Left lung (tissue), 10 donors: ENCODE measurements around the gene VEGFA. TPM values are rescaled to one million over a fixed set of nuclear protein-coding genes. Genes with fewer than 3 reads are reported as not detected.

Source experiments
- ATAC-seq: fragments of 200-7000 bp; cut with Tn5 transposase; one replicate; pipeline ENCODE4 v1.9.1; 2020; ENCODE audit warnings: moderate library complexity
- DNase-seq, 4 donors: peaks; one replicate each; pipeline ENCODE4 v3.0.0-alpha.2; 2013 to 2020
- H3K27ac ChIP-seq, 2 donors: fragments of 200-600 bp; sonication (generic) in 1 of 2; one replicate each; pipeline versions ENCODE4 v1.5.0 to v1.8.0; 2020 to 2021
- H3K27me3 ChIP-seq, 2 donors: fragments of 200-600 bp; sonication (generic) in 1 of 2; one replicate each; pipeline versions ENCODE4 v1.5.0 to v1.8.0; 2020 to 2021
- H3K36me3 ChIP-seq, 2 donors: fragments of 200-600 bp; sonication (generic) in 1 of 2; one replicate each; pipeline versions ENCODE4 v1.5.0 to v1.8.0; 2020 to 2021
- H3K4me1 ChIP-seq, 2 donors: fragments of 200-600 bp; one replicate each; pipeline ENCODE4 v1.8.0; 2021
- H3K4me3 ChIP-seq, 2 donors: fragments of 200-600 bp; sonication (generic) in 1 of 2; one replicate each; pipeline versions ENCODE4 v1.5.0 to v1.8.0; 2020 to 2021; ENCODE audit warnings: mild to moderate bottlenecking in 1 of 2
- H3K9me3 ChIP-seq, 2 donors: fragments of 200-600 bp; sonication (generic) in 1 of 2; one replicate each; pipeline versions ENCODE4 v1.5.0 to v1.8.0; 2020 to 2021
- CTCF ChIP-seq, 2 donors: fragments of 200-600 bp; sonication (generic) in 1 of 2; IDR thresholded peaks; one replicate each; pipeline versions ENCODE4 v1.5.0 to v1.8.0; 2021; ENCODE audit warnings: antibody characterized with exemption in 2 of 2
- intact Hi-C, 2 donors: fragments of 100-400 bp; cut with DNase I; formaldehyde crosslinking; loops; one replicate each; pipeline versions ENCODE4 v1.11.2 to v1.14.2; 2022
- polyA plus RNA-seq, 6 donors: library from polyadenylated mRNA; unstranded; fragments of 120-200 nt; gene quantifications; one replicate each; pipeline ENCODE4 v1.2.1, GENCODE V29; 2013; ENCODE audit not compliant: insufficient read length in 6 of 6
- total RNA-seq, 2 donors: library from RNA; stranded (reverse); fragmentation: NEBNext Ultra II Directional; extraction: Animal tissue kit (Norgen Biotek cat#: 25700); gene quantifications; one replicate each; pipeline ENCODE4 v1.2.1, GENCODE V29; 2021
- donor health status: DM: no; HTN: yes; CAD: no.
- donor health status: DM: no; HTN: no; CAD: no.

The VEGFA gene
- total and polyA plus RNA-seq, 8 donors: 147 to 349 (median 288) TPM

GRCh38 chr6:43786664-43787329 is 16.8 kb downstream of the VEGFA start:
- ATAC-seq: peak; percentile 10
- Histone ChIP-seq H3K27me3 (no peaks in the 10 kb centered on the region), H3K4me1 (peaks cover 0 to 22% of the 10 kb centered on the region in 2 donors), H3K36me3 (peaks cover 0 to 47% of the 10 kb centered on the region in 2 donors), H3K4me3 (no peak overlapping the region), H3K9me3 (no peaks in the 10 kb centered on the region), H3K27ac (no peak overlapping the region)
- intact Hi-C loops: no loop called here
- DNase-seq: no peak
- TF ChIP-seq CTCF (IDR thresholded peaks at IDR 0.05): no peak

DNA sequence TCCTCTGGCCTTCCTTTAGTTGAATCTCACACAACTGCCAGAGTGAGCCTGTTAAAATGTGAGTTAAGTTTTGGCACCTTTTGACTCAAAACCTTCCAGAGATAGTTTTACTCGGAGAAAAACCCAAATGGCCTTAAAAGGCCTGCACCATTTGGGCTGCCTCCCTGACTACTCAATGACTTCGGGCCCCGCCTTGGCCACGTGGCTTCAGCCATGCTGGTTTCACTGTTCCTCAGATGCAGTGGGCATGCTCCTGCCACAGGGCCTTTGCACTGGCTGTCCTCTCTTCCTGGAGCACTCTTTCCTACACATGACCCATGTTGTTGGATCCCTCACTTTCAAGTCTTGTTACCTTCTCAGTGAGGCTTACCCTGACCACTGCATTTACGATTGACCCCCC is 18.3 kb downstream of the VEGFA start:
- Histone ChIP-seq H3K27ac (no peak overlapping the region), H3K36me3 (peaks cover 0 to 32% of the 10 kb centered on the region in 2 donors), H3K4me1 (peaks cover 0 to 22% of the 10 kb centered on the region in 2 donors), H3K27me3 (no peaks in the 10 kb centered on the region), H3K9me3 (no peaks in the 10 kb centered on the region), H3K4me3 (no peak overlapping the region)
- intact Hi-C loops: no loop called here
- no peak for TF ChIP-seq CTCF (IDR thresholded peaks at IDR 0.05)
- DNase-seq: no peak
- ATAC-seq: no peak

GRCh38 chr6:43789447-43789846 is 19.4 kb downstream of the VEGFA start:
- no peaks in the 10 kb centered on the region for H3K27me3 ChIP-seq
- peaks cover 0 to 22% of the 10 kb centered on the region in 2 donors for H3K4me1 ChIP-seq
- intact Hi-C loops: no loop called here
- H3K9me3 ChIP-seq: no peaks in the 10 kb centered on the region
- peak overlapping the region in 1 of 2 donors; percentile 63 for H3K27ac ChIP-seq
- ATAC-seq (no peak), DNase-seq (no peak)
- H3K36me3 ChIP-seq: peaks cover 0 to 20% of the 10 kb centered on the region in 2 donors
- H3K4me3 ChIP-seq: no peak overlapping the region
- no peak for TF ChIP-seq CTCF (IDR thresholded peaks at IDR 0.05)

DNA sequence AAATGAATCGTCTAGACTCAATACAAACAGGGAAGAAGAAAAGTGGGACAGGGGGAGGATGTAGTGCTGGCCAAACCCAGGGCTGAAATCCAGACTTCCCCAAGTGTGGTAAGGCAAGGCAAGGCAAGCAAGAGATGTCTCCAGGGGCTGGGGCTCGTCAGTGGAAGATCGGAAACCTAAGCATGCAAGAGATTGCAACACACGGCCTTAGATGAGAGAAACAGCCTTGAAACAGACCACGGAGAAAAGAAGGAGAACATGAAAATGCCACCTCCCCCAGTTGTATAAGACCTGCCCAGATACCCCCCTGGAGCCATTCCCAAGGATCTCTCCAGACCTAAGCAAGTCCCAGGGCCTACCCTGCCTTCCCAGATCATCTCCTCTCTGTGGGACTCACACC is 20.0 kb downstream of the VEGFA start:
- H3K27me3 ChIP-seq: no peaks in the 10 kb centered on the region
- no peaks in the 10 kb centered on the region for H3K9me3 ChIP-seq
- intact Hi-C loops: no loop called here
- no peak overlapping the region for H3K4me3 ChIP-seq
- peaks cover 0 to 14% of the 10 kb centered on the region in 2 donors for H3K36me3 ChIP-seq
- ATAC-seq (peak; percentile 57), DNase-seq (peak in 1 of 4 donors; percentile 52)
- H3K4me1 ChIP-seq: peaks cover 0 to 22% of the 10 kb centered on the region in 2 donors
- TF ChIP-seq CTCF (IDR thresholded peaks at IDR 0.05): no peak
- peak overlapping the region; percentile 18 to 63 for H3K27ac ChIP-seq

- Histone ChIP-seq H3K4me3 (no peak overlapping the region), H3K27ac (no peak overlapping the region), H3K9me3 (no peaks in the 10 kb centered on the region), H3K4me1 (peaks cover 0 to 34% of the 10 kb centered on the region in 2 donors), H3K27me3 (no peaks in the 10 kb centered on the region), H3K36me3 (no peaks in the 10 kb centered on the region)
- ATAC-seq: no peak
- TF ChIP-seq CTCF (IDR thresholded peaks at IDR 0.05): no peak
- intact Hi-C loops: no loop called here
- DNase-seq: no peak
These were observed 21.9 kb downstream of the VEGFA start for GRCh38 chr6:43791745-43792422.
